Fibroblast of pulmonary artery (primary cell): ENCODE measurements around the gene ITPR3.

Source experiments
- DNase-seq: peaks from one replicate; pipeline ENCODE4 v3.0.0-alpha.2; 2010; ENCODE audit warnings: low read depth
- H3K4me3 ChIP-seq: replicated peaks from 2 replicates; pipeline ENCODE4 v1.5.1; 2011; ENCODE audit warnings: low read depth, mild to moderate bottlenecking, control low read depth, low read length, moderate library complexity
- TF ChIP-seq, protein P1 (sequence below): IDR thresholded peaks from 2 replicates; pipeline ENCODE4 v1.5.1; 2011; ENCODE audit warnings: mild to moderate bottlenecking, control low read depth, low read length, inconsistent platforms; ENCODE audit errors: missing control alignments

The ITPR3 gene

DNA sequence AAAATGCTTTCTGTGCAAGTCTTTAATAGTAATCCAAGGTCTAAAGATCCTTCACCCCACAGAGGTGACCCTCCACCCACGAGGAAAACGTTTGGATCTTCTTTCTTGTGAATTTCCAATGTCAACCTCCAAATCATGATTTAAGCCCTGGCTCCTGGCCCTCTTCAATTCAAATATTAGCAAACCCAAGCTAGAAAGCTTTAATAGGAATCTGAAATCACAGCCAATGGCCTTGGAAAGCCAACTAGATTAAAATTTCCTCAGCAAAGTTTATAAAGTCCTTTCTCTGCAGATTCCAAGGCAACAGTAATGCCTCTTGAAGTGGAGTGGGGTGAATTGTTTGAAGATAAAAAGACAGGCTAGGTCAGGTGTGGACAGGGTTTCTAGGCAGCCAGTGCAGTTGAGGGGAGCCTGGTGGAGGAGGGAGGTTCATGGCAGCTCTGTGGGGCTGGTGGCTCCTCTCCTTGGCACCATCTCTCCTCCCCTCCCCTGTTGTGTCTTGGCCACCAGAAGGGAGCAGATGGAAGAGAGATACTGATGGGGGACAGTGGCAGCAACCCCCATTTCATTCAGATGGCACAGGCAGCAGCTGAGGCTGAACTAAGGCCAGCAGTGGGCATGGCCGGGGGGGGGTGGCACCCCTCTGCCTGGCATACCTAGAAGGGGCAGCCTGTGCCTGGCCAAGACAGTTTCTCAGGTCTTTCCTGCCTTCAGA is 102.4 kb downstream of the ITPR3 start:
- no peak for DNase-seq
- TF ChIP-seq, protein P1, sequence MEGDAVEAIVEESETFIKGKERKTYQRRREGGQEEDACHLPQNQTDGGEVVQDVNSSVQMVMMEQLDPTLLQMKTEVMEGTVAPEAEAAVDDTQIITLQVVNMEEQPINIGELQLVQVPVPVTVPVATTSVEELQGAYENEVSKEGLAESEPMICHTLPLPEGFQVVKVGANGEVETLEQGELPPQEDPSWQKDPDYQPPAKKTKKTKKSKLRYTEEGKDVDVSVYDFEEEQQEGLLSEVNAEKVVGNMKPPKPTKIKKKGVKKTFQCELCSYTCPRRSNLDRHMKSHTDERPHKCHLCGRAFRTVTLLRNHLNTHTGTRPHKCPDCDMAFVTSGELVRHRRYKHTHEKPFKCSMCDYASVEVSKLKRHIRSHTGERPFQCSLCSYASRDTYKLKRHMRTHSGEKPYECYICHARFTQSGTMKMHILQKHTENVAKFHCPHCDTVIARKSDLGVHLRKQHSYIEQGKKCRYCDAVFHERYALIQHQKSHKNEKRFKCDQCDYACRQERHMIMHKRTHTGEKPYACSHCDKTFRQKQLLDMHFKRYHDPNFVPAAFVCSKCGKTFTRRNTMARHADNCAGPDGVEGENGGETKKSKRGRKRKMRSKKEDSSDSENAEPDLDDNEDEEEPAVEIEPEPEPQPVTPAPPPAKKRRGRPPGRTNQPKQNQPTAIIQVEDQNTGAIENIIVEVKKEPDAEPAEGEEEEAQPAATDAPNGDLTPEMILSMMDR: no peak
- no peak overlapping the region for H3K4me3 ChIP-seq

- TF ChIP-seq, protein P1: no peak
- no peak for DNase-seq
- H3K4me3 ChIP-seq: no peak overlapping the region
Observed at GRCh38 chr6:33724102-33725023, 103.2 kb downstream of the ITPR3 start.

- TF ChIP-seq, protein P1: no peak
- DNase-seq: no peak
- no peak overlapping the region for H3K4me3 ChIP-seq
Observed at GRCh38 chr6:33725222-33725621, 104.1 kb downstream of the ITPR3 start.

DNA sequence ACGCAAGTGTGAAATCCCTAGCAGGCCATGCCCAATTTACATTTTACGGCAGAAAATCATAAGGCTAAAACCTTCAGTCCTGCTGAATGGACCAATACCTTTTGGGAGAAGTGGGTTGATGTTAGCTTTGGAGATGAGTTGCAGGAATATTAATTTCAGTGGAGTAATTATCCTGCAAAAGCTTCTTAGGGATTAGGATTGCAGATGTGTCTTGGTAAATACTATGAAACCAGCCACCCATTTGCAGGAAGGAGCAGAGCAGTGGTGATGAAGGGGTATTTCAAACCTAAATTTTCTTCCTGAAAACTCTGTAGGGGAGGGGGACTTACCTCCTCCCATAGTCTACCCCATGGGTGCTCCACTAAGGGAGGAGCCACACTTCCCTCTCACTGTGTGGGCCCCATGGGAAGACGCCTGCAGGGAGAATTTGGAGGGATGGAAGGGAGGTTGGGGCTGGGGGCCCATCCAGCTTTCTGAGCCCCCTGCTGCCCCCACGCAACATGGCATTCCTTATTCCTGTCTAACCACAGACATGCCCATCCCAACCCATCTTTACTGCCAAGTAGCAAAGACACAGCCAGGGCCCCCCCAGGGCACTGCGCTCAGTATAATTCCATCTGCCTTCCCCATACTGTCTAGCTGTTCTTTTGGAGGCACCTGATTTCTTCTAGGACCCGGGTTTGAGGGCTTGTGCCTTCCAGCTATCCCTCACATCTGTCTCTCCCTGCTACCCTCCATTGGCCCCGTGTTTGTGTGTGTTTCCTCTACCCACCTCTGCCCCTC is 105.0 kb downstream of the ITPR3 start:
- TF ChIP-seq, protein P1: no peak
- no peak overlapping the region for H3K4me3 ChIP-seq

GRCh38 chr6:33726696-33727095 is 105.6 kb downstream of the ITPR3 start:
- H3K4me3 ChIP-seq: no peak overlapping the region
- TF ChIP-seq, protein P1: no peak
- DNase-seq: no peak

More for the DNA sequence above, 105.0 kb downstream of the ITPR3 start:
- no peak for DNase-seq

- no peak for DNase-seq
- TF ChIP-seq, protein P1: no peak
- H3K4me3 ChIP-seq: no peak overlapping the region
Observed at GRCh38 chr6:33727126-33727525, 106.0 kb downstream of the ITPR3 start.
